T follicular helper cell (primary cell): ENCODE results near the gene ZNF586.
"Not testable (repeated sequence)": the region's sequence is repeated elsewhere in the genome, so short reads cannot be mapped to it uniquely, and the experiment has no call there.

Experiments used
- DNase-seq: peaks from one replicate; pipeline ENCODE4 v3.0.0-alpha.2; 2020; ENCODE audit warnings: low read depth

The ZNF586 gene

DNA sequence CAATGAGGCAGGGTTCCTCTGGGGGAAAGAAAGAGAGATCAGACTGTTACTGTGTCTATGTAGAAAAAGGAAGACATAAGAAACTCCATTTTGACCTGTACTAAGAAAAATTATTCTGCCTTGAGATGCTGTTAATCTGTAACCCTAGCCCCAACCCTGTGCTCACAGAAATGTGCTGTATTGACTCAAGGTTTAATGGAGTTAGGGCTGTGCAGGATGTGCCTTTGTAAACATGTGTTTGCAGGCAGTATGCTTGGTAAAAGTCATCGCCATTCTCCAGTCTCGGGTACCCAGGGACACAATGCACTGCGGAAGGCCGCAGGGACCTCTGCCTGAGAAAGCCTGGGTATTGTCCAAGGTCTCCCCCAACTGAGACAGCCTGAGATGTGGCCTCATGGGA lies 54.1 kb downstream of the ZNF586 start:
- not testable (repeated sequence) for DNase-seq

DNA sequence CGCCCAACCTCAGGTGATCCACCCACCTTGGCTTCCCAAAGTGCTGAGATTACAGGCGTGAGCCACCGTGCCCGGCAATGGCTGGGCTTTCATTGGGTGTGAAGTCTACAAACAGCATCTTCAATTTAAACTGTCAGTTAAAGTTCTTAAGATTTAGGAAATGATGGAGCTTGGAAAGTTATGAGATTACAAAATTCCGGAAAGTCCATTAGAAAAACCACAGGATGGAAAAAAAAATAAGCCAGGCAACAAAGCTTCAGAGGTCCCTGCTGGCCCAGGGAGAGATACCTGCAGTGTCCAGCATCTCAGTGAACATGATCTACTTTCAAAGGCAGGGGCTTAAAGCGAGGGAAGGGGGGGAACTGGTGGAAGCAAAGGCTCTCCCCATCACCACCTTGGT lies 56.0 kb downstream of the ZNF586 start:
- no peak for DNase-seq

DNA sequence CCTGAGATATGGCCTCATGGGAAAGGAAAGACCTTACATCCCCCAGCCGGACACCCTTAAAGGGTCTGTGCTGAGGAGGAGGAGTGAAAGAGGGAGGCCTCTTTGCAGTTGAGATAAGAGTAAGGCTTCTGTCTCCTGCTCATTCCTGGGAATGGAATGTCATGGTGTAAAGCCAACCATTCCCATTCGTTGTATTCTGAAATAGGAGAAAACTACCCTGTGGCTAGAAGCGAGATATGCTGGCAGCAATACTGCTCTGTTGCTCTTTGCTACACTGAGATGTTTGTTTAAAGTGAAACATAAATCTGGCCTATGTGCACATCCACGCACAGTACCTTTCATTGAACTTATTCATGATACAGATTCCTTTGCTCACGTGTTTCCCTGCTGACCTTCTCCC lies 59.8 kb downstream of the ZNF586 start:
- no peak for DNase-seq

DNA sequence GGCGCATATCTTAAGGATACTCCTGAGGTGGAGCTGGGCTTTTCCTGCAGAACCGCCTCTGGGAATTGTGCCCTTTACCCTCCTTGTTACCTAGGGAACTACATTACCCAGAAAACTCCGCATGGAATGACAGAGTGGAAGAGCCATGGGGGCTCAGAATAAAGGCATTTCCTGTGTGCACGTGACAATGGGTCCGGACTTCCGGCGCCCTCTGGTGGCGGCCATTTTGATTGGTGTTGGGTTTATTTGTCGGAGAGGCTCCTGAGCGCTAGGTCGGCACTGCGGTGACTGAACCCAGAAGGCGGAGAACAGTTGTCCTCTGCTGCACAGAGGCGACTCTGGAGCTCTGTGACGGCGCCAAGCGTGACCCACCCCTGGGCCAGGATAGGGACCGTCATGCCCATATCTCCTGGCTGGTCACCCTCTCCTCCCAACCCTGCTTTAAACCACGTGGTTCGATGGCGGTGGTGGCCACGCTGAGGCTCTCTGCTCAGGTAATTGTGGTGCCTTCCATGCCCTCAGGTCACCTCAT lies 60.7 kb downstream of the ZNF586 start, which contains the start of gene ZNF587B:
ZNF587B (plus strand) TSS at position 229 of the 532 bp plus-strand sequence; CDS start at position 459, 230 bp downstream.
- DNase-seq = no peak
